Hepatocyte (in vitro differentiated cells): ENCODE measurements around the gene B3GNT7.

Source experiments
- EZH2 ChIP-seq: fragments of 200-600 bp; sonication (generic); IDR thresholded peaks from 2 replicates; pipeline ENCODE4 v1.6.1; 2016; ENCODE audit warnings: antibody characterized with exemption, mild to moderate bottlenecking, borderline replicate concordance
- EZH2phosphoT487 ChIP-seq: fragments of 200-600 bp; sonication (generic); IDR thresholded peaks from one replicate; pipeline ENCODE4 v1.6.1; 2018; ENCODE audit warnings: antibody characterized with exemption, mild to moderate bottlenecking, low read depth, moderate library complexity; ENCODE audit not compliant: unreplicated experiment, severe bottlenecking
- TF ChIP-seq, protein P1 (sequence below): fragments of 200-600 bp; sonication (generic); IDR thresholded peaks from 2 replicates; pipeline ENCODE4 v1.5.1; 2016; ENCODE audit warnings: antibody characterized with exemption, mild to moderate bottlenecking; ENCODE audit not compliant: poor library complexity

DNA sequence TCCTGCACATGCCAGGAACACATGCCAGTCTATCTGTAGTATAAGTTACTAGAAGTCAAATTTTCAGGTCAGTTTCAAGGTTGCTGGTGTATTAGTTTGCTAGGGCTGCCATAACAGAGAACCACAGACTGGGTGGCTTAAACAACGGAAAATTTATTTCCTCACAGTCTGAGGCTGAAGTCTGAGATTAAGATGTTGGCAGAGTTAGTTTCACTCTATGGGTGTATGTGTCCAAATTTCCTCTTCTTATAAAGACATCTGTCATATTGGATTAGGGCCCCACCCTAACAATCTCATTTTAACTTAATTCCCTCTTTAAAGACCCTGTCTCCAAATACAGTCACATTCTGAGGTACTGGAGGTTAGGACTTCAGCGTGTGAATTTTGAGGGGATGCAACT lies 26.5 kb downstream of the B3GNT7 start:
- TF ChIP-seq, protein P1, sequence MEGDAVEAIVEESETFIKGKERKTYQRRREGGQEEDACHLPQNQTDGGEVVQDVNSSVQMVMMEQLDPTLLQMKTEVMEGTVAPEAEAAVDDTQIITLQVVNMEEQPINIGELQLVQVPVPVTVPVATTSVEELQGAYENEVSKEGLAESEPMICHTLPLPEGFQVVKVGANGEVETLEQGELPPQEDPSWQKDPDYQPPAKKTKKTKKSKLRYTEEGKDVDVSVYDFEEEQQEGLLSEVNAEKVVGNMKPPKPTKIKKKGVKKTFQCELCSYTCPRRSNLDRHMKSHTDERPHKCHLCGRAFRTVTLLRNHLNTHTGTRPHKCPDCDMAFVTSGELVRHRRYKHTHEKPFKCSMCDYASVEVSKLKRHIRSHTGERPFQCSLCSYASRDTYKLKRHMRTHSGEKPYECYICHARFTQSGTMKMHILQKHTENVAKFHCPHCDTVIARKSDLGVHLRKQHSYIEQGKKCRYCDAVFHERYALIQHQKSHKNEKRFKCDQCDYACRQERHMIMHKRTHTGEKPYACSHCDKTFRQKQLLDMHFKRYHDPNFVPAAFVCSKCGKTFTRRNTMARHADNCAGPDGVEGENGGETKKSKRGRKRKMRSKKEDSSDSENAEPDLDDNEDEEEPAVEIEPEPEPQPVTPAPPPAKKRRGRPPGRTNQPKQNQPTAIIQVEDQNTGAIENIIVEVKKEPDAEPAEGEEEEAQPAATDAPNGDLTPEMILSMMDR = no peak
- TF ChIP-seq EZH2 = no peak
- TF ChIP-seq EZH2phosphoT487 = no peak
